SHP77 (cell line): ENCODE data around the gene NEMP2.
"Not testable (repeated sequence)": the region's sequence is repeated elsewhere in the genome, so short reads cannot be mapped to it uniquely, and the experiment has no call there.

Source experiments
- DNase-seq, 2 experiments: peaks; one replicate each; lab custom pipeline; 2025; lab: John Stamatoyannopoulos, UW

Gene NEMP2

DNA sequence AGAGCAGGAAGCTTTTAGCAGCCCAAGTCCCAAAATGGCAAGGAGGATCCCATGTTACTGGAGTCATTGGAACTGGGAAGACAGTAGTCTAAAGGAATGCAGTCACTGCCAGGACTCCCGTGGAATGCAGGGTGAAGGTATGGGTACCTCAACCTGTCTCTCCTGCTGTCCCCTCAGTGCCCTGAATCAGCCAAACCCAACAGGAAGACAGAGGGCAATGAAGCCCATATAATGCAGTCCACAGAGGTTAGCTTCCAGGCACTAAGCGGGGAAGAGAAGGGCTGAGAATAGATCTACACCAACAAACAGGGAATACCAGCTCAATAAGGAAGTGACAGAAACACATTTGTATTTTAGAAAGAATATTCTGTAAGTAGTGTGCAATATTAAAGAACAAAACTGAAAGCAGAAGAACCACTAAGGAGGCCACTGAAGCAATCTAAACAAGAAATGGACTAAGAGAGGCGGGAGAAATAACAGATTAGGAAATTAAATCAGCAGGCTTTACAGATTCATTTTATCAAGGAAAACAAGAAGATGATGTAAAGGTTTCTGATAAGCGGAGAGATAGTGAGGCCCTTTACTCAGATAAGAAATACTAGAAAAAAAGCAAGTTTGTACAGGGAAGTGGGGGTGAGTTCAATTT, 8.3 kb downstream of the NEMP2 start:
- no peak for DNase-seq

DNA sequence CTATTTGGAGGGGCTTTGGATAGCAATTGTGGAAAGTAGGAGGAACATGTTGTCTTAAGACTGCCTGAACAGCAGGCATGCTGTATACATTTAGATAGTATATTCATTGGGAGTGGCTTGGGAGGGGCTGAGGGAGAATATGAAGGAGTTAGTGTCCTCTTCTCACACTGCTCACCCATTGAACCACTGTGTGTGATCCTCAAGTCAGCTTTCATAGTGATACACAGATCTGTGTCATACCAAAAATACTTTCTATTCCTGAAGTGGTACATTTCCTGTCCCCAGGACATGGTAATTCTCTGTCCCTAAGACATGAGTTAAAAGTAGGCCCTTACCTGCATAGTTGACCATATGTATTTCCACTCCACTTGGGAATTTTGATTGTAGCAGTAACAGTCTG, 9.6 kb downstream of the NEMP2 start:
- DNase-seq = no peak

DNA sequence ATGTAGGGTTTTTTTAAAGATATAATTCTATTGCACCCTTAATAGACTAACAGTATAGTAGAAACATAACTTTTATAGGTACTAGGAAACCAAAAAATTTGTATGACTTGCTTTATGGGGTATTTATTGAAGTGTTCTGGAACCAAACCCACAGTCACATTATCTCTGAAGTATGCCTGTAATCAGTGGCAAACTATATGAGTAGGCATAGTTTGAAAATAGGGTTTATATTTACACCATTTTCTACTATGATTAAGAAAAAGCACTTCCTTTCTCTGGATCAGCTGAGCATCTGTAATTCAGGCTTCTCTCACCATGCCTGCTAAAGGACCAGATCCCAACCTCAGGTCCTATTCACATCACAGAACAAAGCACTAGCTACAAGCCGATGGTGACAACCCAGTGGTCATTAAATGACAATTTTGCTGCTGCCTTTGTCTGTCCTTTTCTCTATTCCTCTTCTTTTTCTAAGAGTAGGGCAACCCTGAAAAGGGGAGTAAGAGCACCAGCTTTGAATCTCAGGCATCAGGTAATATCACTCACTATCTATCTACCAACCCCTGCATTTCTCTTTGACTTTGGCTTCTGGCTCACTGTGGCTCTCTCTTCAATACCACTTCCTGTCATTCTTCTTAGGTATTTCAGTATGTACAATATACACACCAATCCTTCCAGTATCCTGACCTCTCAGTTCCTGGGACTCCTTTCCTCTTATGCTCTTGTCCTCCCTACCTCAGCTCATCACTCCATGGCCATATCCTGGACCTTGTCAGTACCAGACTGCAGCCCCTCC, 14.4 kb downstream of the NEMP2 start:
- DNase-seq = no peak

DNA sequence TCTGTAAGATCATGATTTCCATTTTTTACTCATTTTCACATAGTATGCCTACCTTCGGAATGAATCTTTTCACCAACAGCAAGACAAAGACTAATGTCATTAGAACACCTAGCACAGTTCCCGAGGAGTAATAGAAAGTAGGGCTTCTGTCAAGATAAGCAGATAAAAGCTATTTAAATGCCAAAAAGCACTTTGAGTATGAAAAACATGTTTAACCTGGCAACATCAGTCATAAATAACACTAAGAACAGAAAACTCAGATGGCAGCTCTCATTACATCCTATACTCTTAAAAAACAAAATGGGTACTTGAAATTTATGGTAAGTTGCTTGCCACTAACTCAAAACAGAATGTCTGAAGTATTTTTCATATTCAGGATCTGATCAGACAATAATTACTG, 17.1 kb downstream of the NEMP2 start:
- DNase-seq = no peak

DNA sequence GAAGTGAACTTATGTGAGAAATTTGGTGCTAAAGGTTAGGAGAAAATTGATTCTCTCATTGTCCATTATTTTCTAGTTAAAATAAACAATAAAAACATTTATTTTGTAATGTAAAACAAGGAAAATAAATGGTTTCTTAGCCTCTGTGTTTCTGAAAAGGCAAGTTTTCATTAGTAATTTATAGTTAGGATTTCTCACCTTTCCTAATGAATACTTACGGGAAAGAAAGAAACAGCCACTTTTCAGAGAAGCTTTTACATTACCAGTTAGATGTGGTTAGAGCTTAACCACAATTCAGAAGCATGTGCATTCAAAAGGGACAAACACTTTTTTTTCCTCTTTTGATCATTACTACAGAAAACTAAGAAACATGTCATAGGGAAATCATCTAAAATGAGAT, 18.8 kb downstream of the NEMP2 start:
- DNase-seq = no peak

DNA sequence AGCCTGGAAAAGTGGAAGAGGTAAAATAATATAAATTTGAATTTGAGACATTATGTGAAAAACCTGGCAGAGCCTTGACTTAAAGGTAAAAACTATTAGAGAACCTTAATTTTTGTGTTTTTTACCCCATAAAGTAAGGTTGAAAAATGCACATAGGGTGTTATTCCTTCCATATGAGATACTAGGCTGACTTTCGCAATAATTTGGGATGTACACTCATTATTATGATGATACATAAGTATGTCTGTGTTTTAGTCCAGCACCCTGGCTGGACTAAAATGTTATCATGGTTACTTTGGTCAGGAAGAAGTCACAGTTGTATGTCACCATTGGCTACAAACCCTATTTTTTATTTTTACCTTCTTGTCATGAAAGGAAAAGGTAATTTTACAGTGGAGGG, 19.8 kb downstream of the NEMP2 start:
- no peak for DNase-seq

DNA sequence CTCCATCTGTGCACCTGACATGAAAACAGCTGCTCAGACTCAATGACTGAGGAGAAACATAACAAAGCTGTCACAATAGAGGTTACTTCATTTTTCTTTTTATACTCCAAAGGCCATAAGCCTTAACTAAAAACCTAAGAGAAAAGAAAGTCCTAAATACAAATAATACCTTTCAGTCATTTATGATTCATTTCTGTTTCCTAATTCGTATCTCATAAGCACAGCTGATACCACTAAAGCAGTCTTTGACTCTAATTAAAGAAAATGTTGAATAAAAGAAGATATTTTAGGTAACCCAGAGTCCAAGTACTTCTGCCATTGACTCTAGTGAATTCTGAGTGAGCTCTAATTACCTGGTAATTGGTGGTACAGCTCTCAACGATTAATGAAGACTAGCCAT, 20.6 kb downstream of the NEMP2 start:
- DNase-seq = no peak

DNA sequence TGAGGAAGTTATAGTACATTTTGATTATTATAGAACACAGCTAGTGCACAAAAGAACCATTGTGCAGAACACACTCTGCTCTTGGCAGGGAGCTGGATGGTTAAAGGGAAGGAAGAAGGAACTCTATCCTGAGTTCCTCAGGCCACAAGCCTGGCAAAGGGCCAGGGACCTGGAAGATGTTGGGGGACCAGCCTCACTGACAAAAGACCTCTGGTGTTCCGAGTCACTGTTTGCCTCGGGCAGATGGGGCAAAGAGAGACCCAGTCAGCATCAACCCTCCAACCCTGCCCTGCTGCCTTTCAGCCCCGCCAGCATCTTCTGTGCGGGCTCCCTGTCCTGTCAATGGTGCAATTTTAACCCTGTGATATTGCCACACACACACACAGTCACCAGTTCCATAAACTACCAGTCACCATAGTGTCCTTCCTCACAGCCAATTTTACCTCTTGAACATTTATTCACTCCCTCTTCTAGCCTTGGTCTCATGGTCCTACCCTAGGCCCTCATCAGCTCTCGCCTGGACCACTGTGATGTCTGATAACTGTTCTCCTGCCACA, 21.9 kb downstream of the NEMP2 start:
- DNase-seq = no peak

DNA sequence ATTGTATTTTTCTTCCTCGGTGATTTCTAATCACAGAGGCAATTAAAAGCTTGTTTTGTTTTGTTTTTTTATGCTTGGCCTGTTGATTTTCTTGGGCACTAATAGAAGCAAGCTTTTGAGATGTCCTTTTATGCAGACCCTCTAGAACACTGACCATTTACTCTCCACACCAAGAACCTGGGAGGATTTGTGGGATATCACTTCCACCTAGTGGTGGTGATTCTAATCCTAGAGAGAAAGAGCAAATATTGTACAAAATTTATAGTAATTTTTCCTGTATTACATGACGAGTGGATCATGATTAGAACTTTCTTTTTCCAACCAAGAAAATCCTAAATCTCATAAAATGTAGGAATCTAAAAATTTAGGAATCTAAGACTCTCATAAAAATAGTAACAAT, 23.4 kb downstream of the NEMP2 start:
- DNase-seq = peak in 1 of 2 experiments; percentile 27

DNA sequence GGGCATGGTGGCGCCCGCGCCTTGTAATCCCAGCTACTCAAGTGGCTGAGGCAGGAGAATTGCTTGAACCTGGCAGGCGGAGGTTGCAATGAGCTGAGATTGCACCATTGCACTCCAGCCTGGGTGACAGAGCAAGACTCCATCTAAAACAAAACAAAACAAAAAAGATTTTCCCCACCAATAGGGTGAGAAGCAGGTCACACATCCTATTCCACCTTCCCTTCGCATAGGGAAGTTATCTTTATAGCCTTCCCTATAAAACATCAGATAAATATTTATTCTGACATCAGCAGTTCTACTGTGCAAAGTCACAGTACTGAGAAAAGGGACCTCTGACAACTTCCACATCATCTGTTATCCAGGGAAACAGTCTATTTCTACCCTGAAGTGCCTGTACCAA, 24.6 kb downstream of the NEMP2 start:
- DNase-seq = not testable (repeated sequence)

DNA sequence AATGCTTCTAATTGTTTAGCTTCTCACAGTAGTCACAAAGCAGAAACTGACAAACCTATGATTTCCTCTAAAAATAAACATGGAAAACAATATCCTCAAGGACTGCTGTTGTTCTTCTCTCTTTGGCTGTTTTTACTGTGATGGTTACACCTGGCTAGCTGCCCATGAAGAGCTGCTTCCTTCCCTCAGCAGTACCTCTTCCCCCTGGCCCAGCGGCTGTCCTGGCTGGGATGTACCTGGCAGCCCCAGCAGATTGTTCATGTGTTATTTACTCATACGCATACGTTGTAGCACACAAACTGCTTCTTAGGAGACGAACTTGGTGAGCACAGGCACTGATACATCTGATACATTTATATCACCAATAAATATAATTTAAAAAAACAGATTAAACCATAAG, 27.4 kb downstream of the NEMP2 start:
- no peak for DNase-seq

DNA sequence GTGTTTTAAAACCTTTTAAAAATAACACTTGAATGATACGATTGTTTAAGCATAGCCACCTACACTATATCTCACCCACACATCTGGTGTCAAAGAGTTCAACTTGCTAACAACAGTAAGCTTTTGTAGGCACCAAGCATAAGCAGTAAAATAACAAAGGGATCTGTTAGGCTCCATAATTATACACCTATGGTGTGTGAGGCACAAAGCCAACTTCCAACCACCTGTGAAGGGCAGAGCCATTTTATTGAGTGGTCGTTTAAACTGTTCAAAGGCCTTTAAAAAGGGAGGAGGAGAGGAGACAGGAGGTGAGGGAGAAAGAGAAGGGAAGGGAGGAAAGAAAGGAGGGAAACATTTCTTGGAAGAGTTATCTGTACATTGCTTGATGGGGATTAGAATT, 27.9 kb downstream of the NEMP2 start:
- DNase-seq = no peak

DNA sequence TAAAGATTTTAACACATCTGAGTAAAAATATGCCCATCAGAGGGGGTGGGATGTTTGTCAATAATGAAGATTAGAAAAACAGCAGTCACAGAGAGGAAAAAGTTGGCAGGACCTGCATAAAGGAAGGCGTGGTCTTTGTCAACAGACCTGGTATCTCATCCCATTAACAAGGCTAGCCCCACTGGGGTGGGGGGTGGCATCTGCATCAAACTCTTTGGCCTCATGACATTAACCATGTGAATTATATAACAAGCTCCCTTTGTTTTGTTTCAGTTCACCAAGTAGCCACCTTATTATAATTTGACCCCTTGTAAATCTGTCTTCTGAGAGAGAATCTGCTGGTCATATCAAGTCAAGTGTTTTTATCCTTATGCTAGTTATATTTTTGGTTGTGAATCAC, 28.8 kb downstream of the NEMP2 start:
- no peak for DNase-seq

DNA sequence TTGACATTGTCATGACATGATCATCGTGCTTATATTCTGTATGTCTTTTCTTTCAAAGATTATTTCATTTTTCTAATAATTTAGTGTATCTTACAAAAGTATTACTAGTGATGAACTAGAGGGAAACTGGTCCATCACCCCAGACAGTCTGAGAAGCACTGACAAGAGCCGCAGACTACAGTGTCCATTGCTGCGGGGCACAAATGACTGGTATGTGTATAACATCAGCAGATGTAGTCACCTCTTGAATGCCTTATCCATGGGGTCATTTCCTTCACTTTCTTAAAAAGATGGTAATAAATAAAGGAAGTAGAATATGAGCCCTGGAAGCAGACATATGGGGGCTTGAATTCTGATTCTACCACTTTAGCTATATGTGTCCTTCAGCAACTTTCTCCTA, 29.6 kb downstream of the NEMP2 start:
- no peak for DNase-seq

DNA sequence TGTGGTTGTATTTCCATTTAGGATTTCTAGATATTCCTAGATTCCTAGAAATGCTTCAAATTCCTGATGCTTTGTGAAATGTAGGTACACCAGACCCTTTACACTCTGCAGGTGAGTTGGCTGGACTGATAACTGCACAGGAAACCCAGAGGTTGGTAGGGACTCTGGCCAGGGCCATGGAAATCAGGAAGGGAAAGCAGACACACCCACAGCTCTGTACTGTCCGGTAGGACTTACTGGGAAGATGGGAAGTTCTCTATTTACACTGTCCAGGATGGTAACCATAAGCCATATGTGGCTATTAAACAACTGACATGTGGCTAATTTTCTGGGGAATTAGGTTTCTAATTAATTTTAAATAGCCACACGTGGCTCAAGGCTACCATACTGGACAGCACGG, 31.4 kb downstream of the NEMP2 start:
- DNase-seq = no peak

DNA sequence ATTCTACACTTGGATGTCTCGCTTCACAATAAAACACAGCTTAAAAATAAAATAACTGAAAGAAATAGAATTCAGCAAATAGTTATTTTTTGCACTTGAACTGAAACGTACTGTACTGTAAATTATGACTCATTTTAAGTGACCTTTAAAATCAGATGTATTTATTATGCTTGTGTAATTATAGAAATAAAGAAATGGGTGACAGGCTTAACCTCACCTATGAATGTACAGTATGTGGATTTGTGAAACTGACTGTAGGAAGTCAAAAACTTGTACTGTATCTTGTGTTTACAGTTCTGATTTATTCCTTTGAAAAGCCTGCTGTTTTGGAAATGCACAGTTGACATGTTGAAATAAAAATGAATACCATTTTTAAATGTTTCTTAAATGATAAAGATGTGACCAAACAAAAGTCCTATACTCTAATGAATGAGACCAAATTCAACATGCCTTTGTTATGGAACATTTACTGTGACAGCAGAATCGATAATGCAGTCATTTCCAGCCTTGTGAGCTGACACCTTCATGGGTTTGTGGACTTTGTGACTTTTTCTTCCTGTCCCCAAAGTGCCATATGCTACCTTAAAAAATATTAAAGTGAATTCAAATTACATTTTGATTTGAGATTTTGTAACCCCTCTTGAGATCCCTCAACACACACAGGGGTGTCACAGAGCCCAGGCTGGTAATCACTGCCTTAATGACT, 32.7 kb downstream of the NEMP2 start:
- no peak for DNase-seq

DNA sequence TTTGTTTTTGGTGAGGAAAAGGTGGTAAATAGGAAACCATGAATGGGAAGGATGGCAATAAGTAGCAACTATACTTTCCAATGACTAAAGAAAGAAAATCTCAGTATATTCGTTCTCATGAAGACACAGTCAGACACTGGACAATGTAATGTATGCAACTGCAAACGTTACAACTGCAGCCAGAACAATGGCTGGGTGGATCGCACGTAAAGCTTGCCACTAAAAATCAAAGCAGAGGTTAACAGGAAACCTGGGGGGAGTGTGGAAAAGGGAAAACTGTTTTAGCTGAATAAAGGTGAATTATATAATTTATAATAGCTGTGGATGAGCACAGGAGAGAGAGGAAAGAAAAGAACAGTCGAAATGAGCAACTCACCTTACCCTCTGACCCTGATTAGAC, 33.3 kb downstream of the NEMP2 start:
- no peak for DNase-seq

DNA sequence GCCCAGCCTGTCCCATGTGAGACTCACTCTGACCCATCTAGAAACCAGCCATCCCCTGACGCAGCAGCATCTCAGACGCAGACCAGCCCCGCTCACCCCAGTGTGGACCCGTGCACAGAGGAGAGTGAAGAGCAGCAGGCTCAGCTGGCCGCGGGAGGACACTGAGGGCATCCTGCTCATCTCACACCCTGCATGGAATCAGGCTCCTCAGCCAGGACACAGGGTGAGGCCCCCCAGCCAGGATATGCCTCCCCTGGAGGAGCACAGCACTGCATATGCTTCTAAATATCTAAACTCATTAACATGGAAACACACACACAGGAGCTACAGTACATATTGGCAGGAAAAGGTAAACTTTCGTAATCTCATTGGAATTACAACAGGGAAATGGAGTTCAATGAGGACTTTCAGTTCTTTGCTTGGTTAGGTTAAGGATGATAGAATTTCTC, 34.4 kb downstream of the NEMP2 start:
- no peak for DNase-seq

DNA sequence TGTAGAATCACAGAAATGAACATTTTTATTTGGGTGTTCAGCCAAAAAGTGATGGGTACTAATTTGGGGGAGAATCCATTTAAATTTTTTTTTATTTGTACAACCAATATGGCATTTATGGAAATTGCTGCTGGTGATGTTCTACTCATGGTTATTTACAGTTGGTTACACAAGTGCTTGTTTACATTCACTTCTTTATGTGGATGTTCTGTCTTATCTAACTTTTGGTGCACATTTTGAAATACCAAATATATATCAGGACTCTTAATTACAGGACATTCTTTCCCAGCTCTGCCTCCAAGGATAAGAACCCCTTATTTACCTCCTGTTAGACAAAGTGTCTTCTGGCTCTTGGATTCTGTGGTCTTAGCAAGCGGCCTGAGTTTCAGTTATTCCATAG, 35.2 kb downstream of the NEMP2 start:
- no peak for DNase-seq

DNA sequence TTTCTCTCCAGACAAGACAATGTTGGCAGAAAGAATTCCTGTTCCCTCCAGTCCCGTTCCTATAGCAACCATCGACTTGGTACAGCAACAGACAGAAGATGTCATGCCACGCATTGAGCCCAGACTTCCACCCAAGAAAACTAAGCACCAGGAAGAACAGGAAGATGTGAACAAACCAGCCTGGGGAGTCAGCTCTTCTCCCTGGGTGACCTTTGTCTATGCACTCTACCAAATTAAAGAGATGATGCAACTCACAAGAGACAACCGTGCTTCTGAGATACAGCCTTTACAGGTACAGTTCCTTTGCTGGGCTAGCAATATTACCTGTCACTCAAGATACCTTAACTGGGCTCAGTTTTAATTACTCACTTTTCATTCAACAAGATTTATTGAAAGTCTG, 37.1 kb downstream of the NEMP2 start:
- no peak for DNase-seq

DNA sequence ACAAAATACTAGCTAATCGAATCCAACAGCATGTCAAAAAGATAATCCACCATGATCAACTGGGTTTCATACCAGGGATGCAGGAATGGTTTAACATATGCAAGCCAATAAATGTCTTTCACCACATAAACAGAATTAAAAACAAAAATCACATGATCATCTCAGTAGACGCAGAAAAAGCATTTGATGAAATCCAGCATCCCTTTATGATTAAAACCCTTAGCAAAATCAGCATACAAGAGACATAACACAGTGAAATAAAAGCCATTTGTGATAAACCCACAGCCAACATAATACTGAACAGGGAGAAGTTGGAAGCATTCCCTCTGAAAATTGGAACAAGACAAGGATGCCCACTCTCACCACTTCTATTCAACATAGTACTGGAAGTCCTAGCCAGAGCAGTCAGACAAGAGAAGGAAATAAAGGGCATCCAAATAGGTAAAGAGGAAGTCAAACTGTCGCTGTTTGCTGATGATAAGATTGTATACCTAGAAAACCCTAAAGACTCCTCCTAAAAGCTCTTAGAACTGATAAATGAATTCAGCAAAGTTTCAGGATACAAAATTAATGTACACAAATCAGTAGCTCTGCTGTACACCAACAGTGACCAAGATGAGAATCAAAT, 39.8 kb downstream of the NEMP2 start:
- not testable (repeated sequence) for DNase-seq

DNA sequence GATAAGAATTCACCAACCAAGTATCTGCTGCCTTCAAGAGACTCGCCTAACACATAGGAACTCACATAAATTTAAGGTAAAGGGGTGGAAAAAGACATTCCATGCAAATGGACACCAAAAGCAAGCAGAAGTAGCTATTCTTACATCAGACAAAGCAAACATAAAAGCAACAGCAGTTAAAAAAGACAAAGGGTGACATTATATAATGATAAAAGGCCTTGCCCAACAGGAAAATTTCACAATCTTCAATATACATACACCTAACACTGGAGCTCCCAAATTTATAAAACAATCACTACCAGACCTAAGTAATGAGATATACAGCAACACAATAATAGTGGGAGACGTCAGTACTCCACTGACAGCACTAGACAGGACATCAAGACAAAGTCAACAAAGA, 41.4 kb downstream of the NEMP2 start:
- no peak for DNase-seq
